ENCODE results near the gene LRCH1.
"Not testable (repeated sequence)": the region's sequence is repeated elsewhere in the genome, so short reads cannot be mapped to it uniquely, and the experiment has no call there.

Gene LRCH1, protein sequence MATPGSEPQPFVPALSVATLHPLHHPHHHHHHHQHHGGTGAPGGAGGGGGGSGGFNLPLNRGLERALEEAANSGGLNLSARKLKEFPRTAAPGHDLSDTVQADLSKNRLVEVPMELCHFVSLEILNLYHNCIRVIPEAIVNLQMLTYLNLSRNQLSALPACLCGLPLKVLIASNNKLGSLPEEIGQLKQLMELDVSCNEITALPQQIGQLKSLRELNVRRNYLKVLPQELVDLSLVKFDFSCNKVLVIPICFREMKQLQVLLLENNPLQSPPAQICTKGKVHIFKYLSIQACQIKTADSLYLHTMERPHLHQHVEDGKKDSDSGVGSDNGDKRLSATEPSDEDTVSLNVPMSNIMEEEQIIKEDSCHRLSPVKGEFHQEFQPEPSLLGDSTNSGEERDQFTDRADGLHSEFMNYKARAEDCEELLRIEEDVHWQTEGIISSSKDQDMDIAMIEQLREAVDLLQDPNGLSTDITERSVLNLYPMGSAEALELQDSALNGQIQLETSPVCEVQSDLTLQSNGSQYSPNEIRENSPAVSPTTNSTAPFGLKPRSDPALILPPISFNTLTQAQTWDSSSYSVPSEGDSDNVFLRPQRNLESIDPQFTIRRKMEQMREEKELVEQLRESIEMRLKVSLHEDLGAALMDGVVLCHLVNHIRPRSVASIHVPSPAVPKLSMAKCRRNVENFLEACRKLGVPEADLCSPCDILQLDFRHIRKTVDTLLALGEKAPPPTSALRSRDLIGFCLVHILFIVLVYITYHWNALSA

DNA sequence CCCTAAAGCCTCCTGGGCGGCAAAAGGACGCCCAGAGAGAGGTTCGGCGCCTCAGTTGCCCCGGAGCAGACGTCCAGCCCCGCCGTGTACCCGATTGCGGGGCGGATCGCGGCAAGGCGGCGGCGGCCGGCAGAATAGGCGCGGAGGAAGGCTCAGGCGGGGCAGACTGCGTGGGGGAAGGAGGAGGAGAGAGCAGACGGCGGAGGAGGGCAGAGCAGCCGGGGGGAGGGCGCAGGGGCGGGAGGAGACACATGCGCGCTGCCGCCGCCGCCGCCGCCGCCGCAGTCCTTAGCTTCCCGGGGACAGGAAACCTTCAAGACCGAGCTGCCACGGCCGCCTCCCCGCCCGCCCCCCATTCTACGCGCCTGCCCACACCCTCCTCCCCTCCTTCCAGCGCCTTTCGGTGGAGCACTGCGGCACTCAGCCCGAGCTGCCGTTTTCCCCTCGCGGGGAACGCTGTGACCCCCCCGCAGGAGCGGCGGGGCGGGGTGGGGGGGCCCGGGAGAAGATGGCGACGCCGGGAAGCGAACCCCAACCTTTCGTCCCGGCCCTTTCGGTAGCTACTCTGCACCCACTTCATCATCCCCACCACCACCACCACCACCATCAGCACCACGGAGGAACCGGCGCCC, at the start of gene LRCH1:
Gene LRCH1, plus strand, starts transcription at position 282 of the 632 bp plus-strand sequence. Its CDS starts 227 bp downstream, at position 509.
- Mint-ChIP-seq H3K27me3 (no peaks in the 10 kb centered on the region), H3K4me1 (ENCODE audit: low read depth) (peaks cover 50% of the 10 kb centered on the region), H3K27ac (peak within 1 kb of the TSS; percentile 89), H3K4me3 (peak within 1 kb of the TSS; percentile 87), H3K9me3 (no peaks in the 10 kb centered on the region), H3K36me3 (ENCODE audit: low read depth) (peaks cover 4% of the 10 kb centered on the region)

DNA sequence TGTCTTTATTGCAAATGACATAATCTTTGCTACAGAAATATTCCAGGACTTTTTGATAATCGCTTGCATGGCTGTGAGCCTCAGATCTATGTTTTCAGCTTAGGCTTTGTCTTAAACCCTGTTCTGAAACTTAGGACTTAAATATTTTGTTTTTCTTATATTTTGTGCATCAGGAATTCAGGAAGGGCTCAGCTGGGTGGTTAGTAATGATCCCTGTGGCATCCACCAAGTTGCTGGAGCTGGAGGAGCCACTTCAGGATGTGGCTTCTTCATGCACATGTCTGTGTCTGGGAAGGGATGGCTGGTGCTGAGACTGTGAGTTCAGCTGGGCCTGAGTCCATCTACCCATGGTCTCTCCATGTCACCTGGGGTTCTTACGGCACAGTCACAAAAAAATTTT, 48.9 kb upstream of the LRCH1 start:
- no peak overlapping the region for H3K27ac Mint-ChIP-seq
- H3K4me1 Mint-ChIP-seq (ENCODE audit: low read depth) = no peaks in the 10 kb centered on the region
- peaks cover 3% of the 10 kb centered on the region for H3K27me3 Mint-ChIP-seq
- no peaks in the 10 kb centered on the region for H3K9me3 Mint-ChIP-seq
- H3K36me3 Mint-ChIP-seq (ENCODE audit: low read depth) = no peaks in the 10 kb centered on the region
- H3K4me3 Mint-ChIP-seq = no peak overlapping the region

DNA sequence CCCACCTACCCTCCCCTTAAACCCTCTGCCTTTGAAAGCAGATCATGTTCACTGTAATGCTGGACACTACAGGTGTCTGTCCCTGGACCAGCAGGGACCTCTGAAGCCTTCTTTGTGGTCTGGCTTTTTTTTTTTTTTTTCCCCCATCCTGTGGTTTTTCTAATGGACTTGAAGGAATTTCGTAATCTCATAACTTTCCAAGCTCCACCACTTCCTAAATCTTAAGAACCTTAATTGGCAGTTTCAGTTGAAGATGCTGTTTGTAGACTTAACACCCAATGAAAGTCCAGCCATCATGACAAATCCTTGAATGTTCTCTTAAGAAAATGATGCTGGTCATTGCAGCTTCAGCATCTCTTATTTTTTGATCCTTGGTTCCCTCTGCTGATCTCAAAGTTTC, 45.0 kb upstream of the LRCH1 start:
- H3K4me3 Mint-ChIP-seq = no peak overlapping the region
- no peak overlapping the region for H3K27ac Mint-ChIP-seq
- peaks cover 3% of the 10 kb centered on the region for H3K27me3 Mint-ChIP-seq
- no peaks in the 10 kb centered on the region for H3K36me3 Mint-ChIP-seq (ENCODE audit: low read depth)
- H3K4me1 Mint-ChIP-seq (ENCODE audit: low read depth) = no peaks in the 10 kb centered on the region
- no peaks in the 10 kb centered on the region for H3K9me3 Mint-ChIP-seq

DNA sequence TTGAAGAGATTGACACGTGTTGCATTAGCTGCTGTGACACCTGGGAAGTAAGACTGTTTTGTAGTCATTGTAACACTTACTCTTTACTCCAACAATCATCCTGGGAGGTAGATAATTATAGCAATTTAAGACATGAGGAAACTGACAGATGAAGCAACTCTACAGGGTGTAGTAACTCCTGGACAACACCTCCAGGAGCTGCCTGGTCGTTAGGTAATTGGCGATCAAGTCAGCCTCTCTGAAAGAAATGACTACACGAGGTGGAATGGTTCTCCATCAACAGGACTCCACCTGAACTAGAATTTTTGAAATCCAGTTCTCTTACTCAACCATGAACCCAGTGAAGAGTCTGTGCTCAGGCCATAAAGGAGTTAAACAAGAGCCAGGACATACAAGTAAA, 43.0 kb upstream of the LRCH1 start:
- H3K4me1 Mint-ChIP-seq (ENCODE audit: low read depth) = no peaks in the 10 kb centered on the region
- no peaks in the 10 kb centered on the region for H3K36me3 Mint-ChIP-seq (ENCODE audit: low read depth)
- peaks cover 9% of the 10 kb centered on the region for H3K27me3 Mint-ChIP-seq
- H3K27ac Mint-ChIP-seq = no peak overlapping the region
- H3K4me3 Mint-ChIP-seq = no peak overlapping the region
- no peaks in the 10 kb centered on the region for H3K9me3 Mint-ChIP-seq

DNA sequence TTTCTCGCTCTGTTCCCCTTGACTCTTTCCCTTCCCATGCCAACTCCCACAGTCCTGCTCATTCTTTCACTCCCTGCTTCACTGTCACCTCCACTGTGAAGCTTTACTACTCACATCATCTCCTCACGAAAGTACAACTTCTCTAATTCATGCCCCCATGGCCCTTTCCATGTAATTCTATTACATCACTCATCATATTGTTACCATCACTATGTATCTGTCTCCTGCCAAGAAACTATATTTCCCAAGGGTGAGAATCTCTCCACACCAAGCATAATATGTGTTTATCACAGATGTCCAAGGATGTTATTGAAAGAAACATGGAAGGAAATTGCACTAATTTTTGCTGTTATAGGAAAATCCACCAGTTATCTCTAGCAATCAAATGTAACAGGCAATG, 37.2 kb upstream of the LRCH1 start:
- Mint-ChIP-seq H3K4me3 (no peak overlapping the region), H3K9me3 (peaks cover 4% of the 10 kb centered on the region), H3K27ac (no peak overlapping the region), H3K27me3 (peaks cover 19% of the 10 kb centered on the region), H3K4me1 (ENCODE audit: low read depth) (no peaks in the 10 kb centered on the region), H3K36me3 (ENCODE audit: low read depth) (no peaks in the 10 kb centered on the region)

DNA sequence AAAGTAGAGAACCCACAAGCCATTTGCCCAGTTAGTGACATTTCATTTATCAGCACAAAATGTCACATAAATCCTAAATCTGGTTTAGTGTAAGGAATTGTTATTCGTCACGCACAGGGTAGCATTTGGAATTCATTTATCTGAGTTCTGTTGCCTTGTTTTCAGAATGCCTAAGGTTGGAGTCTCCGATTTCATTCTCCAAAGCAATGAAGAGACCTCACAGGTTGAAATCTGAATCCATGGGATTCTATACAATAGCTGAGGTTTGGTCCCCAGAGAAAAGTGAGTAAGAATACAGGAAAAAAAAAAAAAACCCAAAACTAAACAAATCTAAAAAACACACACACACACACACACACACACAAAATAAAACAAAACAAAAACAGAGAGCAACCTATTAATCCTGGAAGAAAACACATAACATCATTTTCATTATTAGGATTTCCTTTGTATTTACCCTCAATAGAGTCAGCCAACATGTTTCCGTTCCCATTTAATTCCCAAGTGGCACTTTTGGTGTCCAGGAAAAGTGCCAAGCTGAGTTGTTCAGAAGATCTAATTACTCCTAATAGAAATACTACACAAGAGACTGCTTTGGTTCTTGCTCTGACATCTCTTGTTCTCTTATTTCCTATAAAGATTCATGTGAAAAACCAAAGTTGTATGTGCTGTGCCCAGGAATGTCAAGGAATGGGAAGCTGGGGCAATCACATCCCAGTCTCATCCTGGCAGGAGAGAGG, 36.2 kb upstream of the LRCH1 start:
- Mint-ChIP-seq H3K4me1 (ENCODE audit: low read depth) (no peaks in the 10 kb centered on the region), H3K4me3 (no peak overlapping the region), H3K27me3 (peaks cover 19% of the 10 kb centered on the region), H3K36me3 (ENCODE audit: low read depth) (no peaks in the 10 kb centered on the region), H3K27ac (no peak overlapping the region), H3K9me3 (peaks cover 4% of the 10 kb centered on the region)

DNA sequence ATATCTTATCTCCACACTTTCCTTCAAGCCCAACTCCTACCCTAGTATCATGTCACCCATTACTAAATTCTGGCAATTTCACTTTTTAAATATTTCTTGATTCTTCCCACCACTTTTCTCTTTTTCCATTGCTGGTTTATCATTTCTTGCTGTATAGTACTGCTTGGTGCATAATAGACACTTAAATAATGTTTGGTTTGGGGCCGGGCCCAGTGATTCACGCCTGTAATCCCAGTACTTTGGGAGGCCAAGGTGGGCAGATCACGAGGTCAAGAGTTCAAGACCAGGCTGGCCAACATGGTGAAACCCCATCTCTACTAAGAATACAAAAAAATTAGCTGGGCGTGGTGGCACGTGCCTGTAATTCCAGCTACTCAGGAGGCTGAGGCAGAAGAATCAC, 35.2 kb upstream of the LRCH1 start:
- H3K27me3 Mint-ChIP-seq = peaks cover 19% of the 10 kb centered on the region
- not testable (repeated sequence) for H3K4me3 Mint-ChIP-seq; H3K27ac Mint-ChIP-seq; H3K9me3 Mint-ChIP-seq; H3K4me1 Mint-ChIP-seq (ENCODE audit: low read depth); H3K36me3 Mint-ChIP-seq (ENCODE audit: low read depth)

DNA sequence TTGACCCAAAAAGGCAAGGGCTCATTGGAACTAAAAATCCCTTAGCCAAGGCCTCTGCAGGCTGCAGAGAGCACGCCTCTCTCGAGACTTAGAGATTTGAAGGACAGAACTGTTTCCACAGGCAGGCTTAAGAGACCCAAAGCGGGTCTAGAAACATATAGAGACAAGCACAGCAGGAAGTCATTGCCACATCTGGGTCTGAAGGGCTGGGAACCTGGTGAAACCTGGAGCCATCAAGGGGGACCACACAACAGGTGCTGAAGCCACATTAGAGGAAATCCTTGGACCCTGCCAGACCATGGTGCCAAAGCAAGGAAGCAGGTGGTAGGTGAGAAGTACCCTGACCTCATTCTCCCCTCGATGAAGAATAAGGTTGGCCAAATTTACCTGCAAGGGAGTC, 33.8 kb upstream of the LRCH1 start:
- Mint-ChIP-seq H3K4me1 (ENCODE audit: low read depth) (no peaks in the 10 kb centered on the region), H3K4me3 (no peak overlapping the region), H3K36me3 (ENCODE audit: low read depth) (no peaks in the 10 kb centered on the region)

DNA sequence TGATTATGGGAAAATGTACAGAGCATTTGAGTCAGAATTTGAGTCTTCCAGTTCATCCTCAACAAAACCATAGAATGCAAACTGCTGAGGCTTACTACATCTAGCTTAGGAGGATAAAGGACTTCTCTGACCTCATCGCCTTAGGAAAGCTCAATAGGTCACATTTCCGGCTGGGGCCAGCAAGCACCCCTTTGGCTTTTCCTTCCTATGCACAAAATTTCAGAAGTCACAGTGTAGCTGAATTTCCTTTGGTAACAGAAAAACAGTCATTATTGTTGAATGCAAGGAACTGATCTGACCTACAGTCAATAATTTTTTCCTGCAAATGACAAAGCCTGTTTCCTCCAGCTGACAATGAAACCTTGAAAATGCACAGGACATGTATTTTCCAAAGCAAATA, 32.8 kb upstream of the LRCH1 start:
- no peaks in the 10 kb centered on the region for H3K36me3 Mint-ChIP-seq (ENCODE audit: low read depth)
- no peak overlapping the region for H3K4me3 Mint-ChIP-seq
- peaks cover 4% of the 10 kb centered on the region for H3K9me3 Mint-ChIP-seq
- H3K4me1 Mint-ChIP-seq (ENCODE audit: low read depth) = no peaks in the 10 kb centered on the region
- peaks cover 17% of the 10 kb centered on the region for H3K27me3 Mint-ChIP-seq
- H3K27ac Mint-ChIP-seq = no peak overlapping the region

More for the DNA sequence above, 33.8 kb upstream of the LRCH1 start:
- Mint-ChIP-seq H3K27me3 (peaks cover 18% of the 10 kb centered on the region), H3K27ac (no peak overlapping the region), H3K9me3 (peaks cover 4% of the 10 kb centered on the region)

DNA sequence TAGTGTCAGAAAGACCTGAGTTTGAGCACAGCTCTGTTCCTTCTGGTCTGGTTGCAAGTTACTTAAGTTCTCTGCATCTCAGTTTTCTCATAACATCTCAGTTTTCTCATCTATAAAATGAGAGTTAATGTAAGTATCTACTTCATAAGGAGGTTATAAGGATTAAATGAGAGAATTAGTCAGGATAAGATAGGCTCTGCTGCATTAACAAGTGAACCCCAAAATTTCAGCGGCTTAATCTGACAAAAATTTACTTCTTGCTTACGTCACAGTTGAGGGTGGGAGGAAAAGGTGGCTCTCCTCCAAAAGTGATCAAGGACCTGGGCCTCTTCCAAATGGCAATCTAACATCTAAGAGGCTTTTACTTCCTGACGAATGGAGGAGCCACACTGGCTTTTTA, 31.5 kb upstream of the LRCH1 start:
- H3K9me3 Mint-ChIP-seq = no peaks in the 10 kb centered on the region
- peaks cover 13% of the 10 kb centered on the region for H3K27me3 Mint-ChIP-seq
- H3K27ac Mint-ChIP-seq = no peak overlapping the region
- H3K4me1 Mint-ChIP-seq (ENCODE audit: low read depth) = no peaks in the 10 kb centered on the region
- H3K36me3 Mint-ChIP-seq (ENCODE audit: low read depth) = no peaks in the 10 kb centered on the region
- H3K4me3 Mint-ChIP-seq = no peak overlapping the region

DNA sequence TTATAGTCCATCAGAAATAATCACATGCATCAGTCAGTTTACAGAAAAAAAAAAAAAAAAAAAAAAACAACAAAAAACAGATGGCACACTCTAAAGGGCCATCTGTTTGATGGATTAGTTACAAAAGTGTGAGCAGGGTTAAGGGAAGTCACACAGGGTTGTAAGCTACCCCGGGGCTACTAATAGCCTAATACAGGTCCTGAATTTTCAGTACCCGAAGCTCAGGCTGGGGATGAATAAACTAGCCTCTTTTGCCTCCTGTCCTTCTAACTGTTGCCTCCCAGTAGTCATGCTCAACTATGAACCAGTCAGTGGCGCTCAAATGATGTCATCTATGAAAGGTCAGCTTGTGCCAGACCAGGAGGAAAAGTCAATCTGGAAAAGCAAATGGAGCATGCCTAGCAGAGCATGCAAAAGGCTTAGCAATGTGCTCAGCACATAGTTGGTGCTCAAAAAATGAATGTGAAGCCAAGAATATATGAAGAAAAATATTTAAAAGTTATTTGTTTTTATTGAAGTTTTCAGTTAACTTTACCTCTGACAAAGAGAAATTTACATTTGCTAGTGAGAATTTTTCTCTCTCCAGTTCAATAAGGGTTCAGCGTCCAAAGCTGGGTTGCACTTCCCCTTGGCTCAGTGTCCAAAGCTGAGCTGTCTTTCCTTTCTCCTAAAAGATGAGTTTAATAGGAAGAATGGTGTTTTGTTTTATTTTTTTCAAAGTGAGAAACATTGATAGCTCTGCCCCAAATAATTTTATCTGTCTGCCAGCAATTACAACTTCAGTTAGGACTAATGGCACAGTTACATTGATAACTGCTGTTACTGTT, 30.8 kb upstream of the LRCH1 start:
- Mint-ChIP-seq H3K4me1 (ENCODE audit: low read depth) (peaks cover 5% of the 10 kb centered on the region), H3K36me3 (ENCODE audit: low read depth) (no peaks in the 10 kb centered on the region), H3K4me3 (no peak overlapping the region), H3K27ac (no peak overlapping the region), H3K9me3 (no peaks in the 10 kb centered on the region), H3K27me3 (peaks cover 8% of the 10 kb centered on the region)

DNA sequence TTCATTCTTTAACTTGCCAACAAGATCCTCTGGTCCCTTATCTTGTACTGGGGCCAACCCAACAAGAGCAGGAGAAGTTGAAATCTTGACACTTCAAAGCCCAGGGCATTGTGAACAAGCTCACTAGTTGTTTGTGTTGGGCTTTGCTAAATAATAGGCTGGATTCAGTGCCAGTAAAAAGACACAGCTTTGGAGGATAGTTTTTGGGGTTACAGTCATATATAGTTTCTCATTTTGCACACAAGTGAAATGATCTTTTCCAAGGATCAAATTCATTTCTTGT, 30.3 kb upstream of the LRCH1 start:
- Mint-ChIP-seq H3K36me3 (ENCODE audit: low read depth) (no peaks in the 10 kb centered on the region), H3K4me1 (ENCODE audit: low read depth) (peaks cover 5% of the 10 kb centered on the region), H3K27ac (no peak overlapping the region), H3K9me3 (no peaks in the 10 kb centered on the region), H3K27me3 (peaks cover 4% of the 10 kb centered on the region), H3K4me3 (no peak overlapping the region)

DNA sequence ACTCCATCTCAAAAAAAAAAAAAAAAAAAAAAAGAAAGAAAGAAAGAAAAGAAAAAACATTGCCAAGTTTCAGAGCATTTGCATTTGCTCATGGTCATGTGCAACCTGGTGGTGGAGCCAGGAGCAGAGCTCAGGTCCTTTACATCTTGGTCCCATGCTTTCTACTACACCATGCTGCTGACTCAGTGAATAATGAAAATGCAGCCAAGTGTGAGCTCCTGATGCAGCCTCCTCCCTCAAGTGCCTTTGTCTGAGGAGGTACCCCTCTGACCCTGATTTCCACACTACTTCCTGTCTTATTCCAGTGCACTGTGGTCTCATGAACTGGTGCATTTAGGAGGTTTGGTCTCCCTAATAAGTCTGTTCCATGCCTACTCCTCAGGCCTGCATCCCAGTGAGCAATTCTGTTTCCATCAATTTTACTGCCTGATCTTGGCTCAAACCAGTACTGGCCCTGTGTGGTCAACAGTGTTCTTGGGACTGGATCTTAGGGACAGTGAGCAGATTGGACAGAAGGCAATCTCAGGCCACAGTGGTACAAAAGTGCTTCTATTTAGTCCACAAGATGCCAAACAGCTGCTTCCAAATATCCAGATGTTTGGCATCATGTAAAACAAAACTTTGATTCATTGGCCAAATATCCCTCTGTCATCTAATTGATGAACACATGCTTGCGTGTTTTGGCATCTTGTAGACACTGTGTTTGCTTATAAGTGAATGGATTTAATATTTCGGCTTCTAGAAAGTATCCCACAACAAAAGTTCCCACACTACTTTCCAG, 28.8 kb upstream of the LRCH1 start:
- no peaks in the 10 kb centered on the region for H3K36me3 Mint-ChIP-seq (ENCODE audit: low read depth)
- H3K4me1 Mint-ChIP-seq (ENCODE audit: low read depth) = peaks cover 5% of the 10 kb centered on the region
- no peak overlapping the region for H3K27ac Mint-ChIP-seq
- H3K9me3 Mint-ChIP-seq = no peaks in the 10 kb centered on the region
- H3K4me3 Mint-ChIP-seq = no peak overlapping the region
- H3K27me3 Mint-ChIP-seq = peaks cover 3% of the 10 kb centered on the region

Data from stimulated activated naive CD8-positive, alpha-beta T cell treated with anti-CD3 and anti-CD28 coated beads, Interleukin-15, Interleukin-2, amounts not matched to agents 100 ng/mL and 50 ng/mL, for 24 hours (primary cell).